ENCODE results near the gene CFL1. TPM values are rescaled to one million over a fixed set of nuclear protein-coding genes. Genes with fewer than 3 reads are reported as not detected.
"Not testable (repeated sequence)": the region's sequence is repeated elsewhere in the genome, so short reads cannot be mapped to it uniquely, and the experiment has no call there.

CFL1 gene
- total and polyA plus RNA-seq, 8 donors: 389 to 1,430 (median 667) TPM

GRCh38 chr11:65850217-65851082 is 7.5 kb downstream of the CFL1 start:
- DNase-seq: no peak
- no peak overlapping the region for H3K27ac ChIP-seq
- 74 to 80% (median 78%) methylated on average over 19 to 20 of the region's 20 CpGs for WGBS, 5 donors

GRCh38 chr11:65849771-65850216 is 8.2 kb downstream of the CFL1 start:
- H3K4me1 ChIP-seq: peaks cover 2 to 33% (median 29%) of the 10 kb centered on the region in 4 donors
- DNase-seq: peak in 1 of 2 donors; percentile 8
- peaks cover 0 to 7% (median 0%) of the 10 kb centered on the region in 4 donors for H3K9me3 ChIP-seq
- H3K27me3 ChIP-seq: no peaks in the 10 kb centered on the region
- TF ChIP-seq POLR2A (IDR thresholded peaks at IDR 0.05) (no peak), EP300 (IDR thresholded peaks at IDR 0.05) (no peak), POLR2AphosphoS5 (IDR thresholded peaks at IDR 0.05) (no peak), CTCF (IDR thresholded peaks at IDR 0.05) (no peak)
- intact Hi-C loops (cut with DNase I; ENCODE audit: low total_unique reads): no loop called here
- H3K36me3 ChIP-seq: peaks cover 28 to 46% (median 44%) of the 10 kb centered on the region in 4 donors
- no peak overlapping the region for H3K4me3 ChIP-seq
- H3K27ac ChIP-seq: no peak overlapping the region
- WGBS, 5 donors: 41 to 59% (median 55%) methylated on average over 13 to 16 of the region's 16 CpGs

More at GRCh38 chr11:65850217-65851082, 7.5 kb downstream of the CFL1 start:
- Histone ChIP-seq H3K36me3 (peaks cover 35 to 53% (median 50%) of the 10 kb centered on the region in 4 donors), H3K4me1 (peaks cover 9 to 39% (median 35%) of the 10 kb centered on the region in 4 donors), H3K27me3 (no peaks in the 10 kb centered on the region), H3K9me3 (peaks cover 0 to 7% (median 0%) of the 10 kb centered on the region in 4 donors), H3K4me3 (no peak overlapping the region)
- intact Hi-C loops (cut with DNase I; ENCODE audit: low total_unique reads): no loop called here
- TF ChIP-seq POLR2AphosphoS5 (IDR thresholded peaks at IDR 0.05) (no peak), EP300 (IDR thresholded peaks at IDR 0.05) (no peak), CTCF (IDR thresholded peaks at IDR 0.05) (no peak), POLR2A (IDR thresholded peaks at IDR 0.05) (no peak)

GRCh38 chr11:65849366-65849765 is 8.6 kb downstream of the CFL1 start:
- Histone ChIP-seq H3K4me3 (no peak overlapping the region), H3K4me1 (peaks cover 4 to 33% (median 26%) of the 10 kb centered on the region in 4 donors), H3K27ac (no peak overlapping the region), H3K9me3 (peaks cover 0 to 7% (median 0%) of the 10 kb centered on the region in 4 donors), H3K36me3 (peaks cover 24 to 42% (median 39%) of the 10 kb centered on the region in 4 donors), H3K27me3 (no peaks in the 10 kb centered on the region)
- peak in 1 of 2 donors; percentile 13 for DNase-seq
- intact Hi-C loops (cut with DNase I; ENCODE audit: low total_unique reads): no loop called here
- TF ChIP-seq EP300 (IDR thresholded peaks at IDR 0.05) (no peak), POLR2AphosphoS5 (IDR thresholded peaks at IDR 0.05) (no peak), CTCF (IDR thresholded peaks at IDR 0.05) (no peak)
- WGBS, 5 donors: 40 to 57% (median 46%) methylated on average over 2 to 8 of the region's 8 CpGs

GRCh38 chr11:65848693-65849092 is 9.3 kb downstream of the CFL1 start:
- H3K4me1 ChIP-seq: peaks cover 8 to 33% (median 23%) of the 10 kb centered on the region in 4 donors
- intact Hi-C loops (cut with DNase I; ENCODE audit: low total_unique reads); H3K9me3 ChIP-seq; H3K4me3 ChIP-seq; H3K27ac ChIP-seq; H3K27me3 ChIP-seq; DNase-seq: not testable (repeated sequence)
- WGBS, 5 donors: 57 to 64% (median 62%) methylated on average over 7 of the region's 7 CpGs
- H3K36me3 ChIP-seq: peaks cover 17 to 35% (median 33%) of the 10 kb centered on the region in 4 donors
